ENCODE data around the gene COL18A1. TPM values are rescaled to one million over a fixed set of nuclear protein-coding genes. Genes with fewer than 3 reads are reported as not detected.

The COL18A1 gene
- total RNA-seq, 4 donors from 2014 or later: 16.4 to 42.2 (median 20.7) TPM

DNA sequence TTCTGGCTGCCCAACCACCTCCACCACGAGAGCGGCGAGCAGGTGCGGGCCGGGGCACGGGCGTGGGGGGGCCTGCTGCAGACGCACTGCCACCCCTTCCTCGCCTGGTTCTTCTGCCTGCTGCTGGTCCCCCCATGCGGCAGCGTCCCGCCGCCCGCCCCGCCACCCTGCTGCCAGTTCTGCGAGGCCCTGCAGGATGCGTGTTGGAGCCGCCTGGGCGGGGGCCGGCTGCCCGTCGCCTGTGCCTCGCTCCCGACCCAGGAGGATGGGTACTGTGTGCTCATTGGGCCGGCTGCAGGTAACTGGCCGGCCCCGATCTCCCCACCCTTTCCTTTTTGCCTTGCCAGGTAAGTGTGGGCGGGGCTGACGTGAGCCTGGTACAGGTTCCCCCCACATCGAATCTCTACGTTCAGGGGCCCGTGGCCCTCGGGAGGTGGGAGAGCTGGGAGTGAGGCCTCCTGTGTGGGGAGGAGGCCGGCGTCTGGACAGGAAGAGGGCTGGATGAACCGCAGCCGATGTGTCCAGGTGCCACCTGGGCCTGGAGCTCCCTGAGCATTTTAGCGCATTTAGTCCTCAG, 51.7 kb downstream of the COL18A1 start:
- in situ Hi-C loops (cut with MboI; ENCODE audit: low sequenced_read_pairs in 4 of 4) (no loop called here), intact Hi-C loops (cut with DNase I; ENCODE audit: low total_unique reads) (no loop called here)
- TF ChIP-seq CTCF (IDR thresholded peaks at IDR 0.05 in 4 of 5, conservative IDR thresholded peaks at IDR 0.05 in 1 of 5): no peak
- no peak for TF ChIP-seq POLR2A (IDR thresholded peaks at IDR 0.05)
- DNase-seq: no peak
- Histone ChIP-seq H3K36me3 (no peaks in the 10 kb centered on the region), H3K4me3 (peak overlapping the region in 2 of 4 donors; percentile 3 to 39), H3K27me3 (peaks cover 13 to 16% (median 14%) of the 10 kb centered on the region in 3 donors), H3K4me1 (no peaks in the 10 kb centered on the region), H3K27ac (no peak overlapping the region), H3K9me3 (no peaks in the 10 kb centered on the region)
- no peak for ATAC-seq

DNA sequence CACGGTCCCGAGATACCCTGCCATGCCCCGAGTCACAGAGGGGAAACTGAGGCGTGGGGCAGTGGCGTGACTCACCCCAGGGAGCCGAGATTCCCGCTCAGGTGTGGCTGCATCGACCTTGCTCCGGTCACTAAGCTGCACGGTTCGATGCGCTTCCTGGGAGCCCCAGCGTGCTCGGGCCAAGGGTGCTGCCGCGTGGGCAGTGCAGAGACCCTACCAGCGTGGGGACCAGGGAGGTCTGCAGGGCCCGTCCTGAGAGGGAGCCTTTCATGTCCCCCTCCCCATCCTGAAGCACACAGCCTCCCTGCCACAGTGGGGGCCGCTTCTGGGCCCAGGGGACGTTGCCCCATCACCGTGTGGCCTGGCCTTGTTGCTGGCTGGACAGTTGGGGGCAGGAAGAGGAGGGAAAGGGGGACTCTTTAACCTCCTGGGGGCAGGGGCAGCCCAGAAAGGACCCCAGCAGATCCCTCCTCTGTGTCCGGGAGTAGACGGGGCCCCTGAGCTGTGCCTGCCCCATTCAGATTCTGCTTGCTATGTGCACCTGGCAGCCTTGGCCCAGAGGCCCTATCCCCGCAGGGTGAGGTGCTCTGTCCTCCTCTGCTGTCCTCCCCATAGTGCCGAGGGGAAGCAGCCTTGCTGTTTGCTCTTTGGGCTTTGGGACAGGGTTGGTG, 52.3 kb downstream of the COL18A1 start:
- H3K27ac ChIP-seq: no peak overlapping the region
- H3K4me3 ChIP-seq: no peak overlapping the region
- no peaks in the 10 kb centered on the region for H3K36me3 ChIP-seq
- in situ Hi-C loops (cut with MboI; ENCODE audit: low sequenced_read_pairs in 4 of 4) (no loop called here), intact Hi-C loops (cut with DNase I; ENCODE audit: low total_unique reads) (no loop called here)
- TF ChIP-seq CTCF (IDR thresholded peaks at IDR 0.05 in 4 of 5, conservative IDR thresholded peaks at IDR 0.05 in 1 of 5) (no peak), POLR2A (IDR thresholded peaks at IDR 0.05) (no peak)
- no peaks in the 10 kb centered on the region for H3K4me1 ChIP-seq
- ATAC-seq (no peak), DNase-seq (no peak)
- peaks cover 13 to 16% (median 14%) of the 10 kb centered on the region in 3 donors for H3K27me3 ChIP-seq
- no peaks in the 10 kb centered on the region for H3K9me3 ChIP-seq

DNA sequence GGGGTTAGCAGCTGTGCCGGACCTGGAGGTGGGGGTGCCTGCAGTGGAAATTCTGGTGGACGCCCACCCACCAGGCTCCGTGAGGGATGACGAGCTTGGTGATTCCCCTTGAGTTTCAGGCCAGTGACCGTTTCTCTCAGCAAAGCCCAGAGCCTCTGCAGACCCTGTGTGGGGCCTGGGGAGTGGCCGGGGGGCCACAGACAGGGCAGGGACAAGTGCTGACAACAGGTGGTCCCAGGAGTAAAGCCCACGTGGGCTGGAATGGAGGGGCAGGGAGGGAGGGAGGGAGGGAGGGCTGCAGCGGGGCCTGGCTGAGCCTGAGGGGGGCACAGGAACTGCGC, 52.8 kb downstream of the COL18A1 start:
- no peak for ATAC-seq
- in situ Hi-C loops (cut with MboI; ENCODE audit: low sequenced_read_pairs in 4 of 4): no loop called here
- intact Hi-C loops (cut with DNase I; ENCODE audit: low total_unique reads): no loop called here

DNA sequence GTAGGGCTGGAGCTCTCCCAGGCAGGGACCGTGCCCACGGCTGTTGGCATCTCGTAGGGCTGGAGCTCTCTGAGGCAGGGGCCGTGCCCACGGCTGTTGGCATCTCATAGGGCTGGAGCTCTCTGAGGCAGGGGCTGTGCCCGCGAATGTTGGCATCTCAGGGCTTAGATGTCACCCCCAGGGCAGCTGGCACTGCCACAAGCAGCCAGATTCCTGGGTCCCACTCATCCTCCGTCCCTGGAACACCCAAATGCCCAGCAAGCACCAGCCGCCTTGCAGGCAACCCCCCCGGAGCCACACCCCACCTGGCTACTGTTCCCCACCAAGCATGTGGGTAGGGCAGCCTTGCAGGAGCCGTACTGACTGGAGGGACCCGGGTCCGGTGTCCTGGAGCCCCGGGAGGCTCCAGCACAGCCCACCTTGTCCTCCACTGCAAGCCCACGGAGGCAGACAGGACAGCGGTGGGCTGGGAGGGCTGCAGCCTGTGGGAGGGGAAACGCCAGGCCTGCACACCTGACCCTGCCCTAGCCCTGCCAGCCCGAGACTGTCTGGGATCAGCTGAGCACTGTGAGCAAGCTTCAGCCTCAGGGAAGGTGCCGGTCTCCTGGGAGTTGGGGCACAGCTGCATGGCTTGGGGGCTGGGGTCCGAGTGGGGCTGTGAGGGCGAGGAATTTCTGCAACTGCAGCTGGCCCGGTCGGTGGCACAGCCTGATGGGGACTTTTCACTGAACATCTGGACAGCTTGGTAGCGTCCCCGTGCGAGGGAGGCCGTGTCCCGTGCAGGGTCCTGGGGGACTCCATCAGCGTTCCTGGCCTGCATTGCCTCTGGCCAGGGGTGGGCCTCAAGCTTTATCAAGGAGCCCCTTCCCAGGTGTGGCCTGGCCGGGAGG, 53.6 kb downstream of the COL18A1 start:
- no peaks in the 10 kb centered on the region for H3K36me3 ChIP-seq
- TF ChIP-seq POLR2A (IDR thresholded peaks at IDR 0.05) (no peak), CTCF (IDR thresholded peaks at IDR 0.05 in 4 of 5, conservative IDR thresholded peaks at IDR 0.05 in 1 of 5) (no peak)
- no peaks in the 10 kb centered on the region for H3K4me1 ChIP-seq
- H3K4me3 ChIP-seq: no peak overlapping the region
- ATAC-seq: no peak
- no peaks in the 10 kb centered on the region for H3K9me3 ChIP-seq
- H3K27ac ChIP-seq: no peak overlapping the region
- in situ Hi-C loops (cut with MboI; ENCODE audit: low sequenced_read_pairs in 4 of 4): no loop called here
- no peak for DNase-seq
- peaks cover 14 to 20% (median 16%) of the 10 kb centered on the region in 3 donors for H3K27me3 ChIP-seq
- intact Hi-C loops (cut with DNase I; ENCODE audit: low total_unique reads): no loop called here

More for the DNA sequence above, 52.8 kb downstream of the COL18A1 start:
- Histone ChIP-seq H3K27ac (no peak overlapping the region), H3K4me1 (no peaks in the 10 kb centered on the region), H3K27me3 (peaks cover 14 to 16% (median 14%) of the 10 kb centered on the region in 3 donors), H3K4me3 (no peak overlapping the region), H3K36me3 (no peaks in the 10 kb centered on the region), H3K9me3 (no peaks in the 10 kb centered on the region)
- TF ChIP-seq POLR2A (IDR thresholded peaks at IDR 0.05) (no peak), CTCF (IDR thresholded peaks at IDR 0.05 in 4 of 5, conservative IDR thresholded peaks at IDR 0.05 in 1 of 5) (no peak)
- DNase-seq: no peak
